C4-2B (cell line): Measurements from ENCODE around the gene PPM1E.

Experiments used
- CTCF ChIP-seq: fragments of 450-650 bp; conservative IDR thresholded peaks from 2 replicates; pipeline ENCODE4 v1.5.1; 2017; ENCODE audit warnings: mild to moderate bottlenecking
- ZFX ChIP-seq: fragments of 450-650 bp; IDR thresholded peaks from 2 replicates; pipeline ENCODE4 v1.6.1; 2017

GRCh38 chr17:58936295-58936694, 180.6 kb downstream of the PPM1E start:
- TF ChIP-seq CTCF: no peak
- TF ChIP-seq ZFX: no peak
